Measurements from ENCODE around the gene DPYD. TPM values are rescaled to one million over a fixed set of nuclear protein-coding genes. Genes with fewer than 3 reads are reported as not detected.
A peak's percentile ranks its signal among the peaks of the same experiment; 100 is the strongest.

DPYD gene
- polyA plus RNA-seq = 10 to 100 TPM in 1 of 2 donors, 1 to 10 TPM in 1; 6.7 to 10.0 TPM

GRCh38 chr1:97920832-97921571 lies at the start of gene DPYD:
DPYD (minus strand) TSS chr1:97921034; CDS start chr1:97920922, 112 bp downstream.
- Histone ChIP-seq H3K27me3 (ENCODE audit: control insufficient read depth in 1 of 2, insufficient read depth in 2 of 2, low read length in 2 of 2) (no peaks in the 10 kb centered on the region), H3K4me3 (ENCODE audit: low read depth in 1 of 2, low read length in 2 of 2) (peak within 1 kb of the TSS; percentile 90 to 97), H3K27ac (ENCODE audit: low read depth in 2 of 2, low read length in 1 of 2) (peak within 1 kb of the TSS; percentile 96 to 97), H3K4me1 (ENCODE audit: control insufficient read depth in 2 of 2, insufficient read depth in 2 of 2, low read length in 1 of 2) (no peaks in the 10 kb centered on the region), H3K9me3 (ENCODE audit: control insufficient read depth in 2 of 2, insufficient read depth in 1 of 2, low read depth in 1 of 2, low read length in 1 of 2) (no peaks in the 10 kb centered on the region), H3K36me3 (ENCODE audit: control insufficient read depth in 2 of 2, insufficient read depth in 2 of 2, low read length in 1 of 2) (no peaks in the 10 kb centered on the region)
- 0% methylated on average over 35 to 50 of the region's 50 CpGs for WGBS, 2 donors

GRCh38 chr1:97960470-97960869 lies 39.6 kb upstream of the DPYD start:
- H3K4me1 ChIP-seq (ENCODE audit: control insufficient read depth in 2 of 2, insufficient read depth in 2 of 2, low read length in 1 of 2) = no peaks in the 10 kb centered on the region
- H3K27ac ChIP-seq (ENCODE audit: low read depth in 2 of 2, low read length in 1 of 2) = no peak overlapping the region
- no peaks in the 10 kb centered on the region for H3K36me3 ChIP-seq (ENCODE audit: control insufficient read depth in 2 of 2, insufficient read depth in 2 of 2, low read length in 1 of 2)
- no peaks in the 10 kb centered on the region for H3K27me3 ChIP-seq (ENCODE audit: control insufficient read depth in 1 of 2, insufficient read depth in 2 of 2, low read length in 2 of 2)
- H3K4me3 ChIP-seq (ENCODE audit: low read depth in 1 of 2, low read length in 2 of 2) = no peak overlapping the region
- no peaks in the 10 kb centered on the region for H3K9me3 ChIP-seq (ENCODE audit: control insufficient read depth in 2 of 2, insufficient read depth in 1 of 2, low read depth in 1 of 2, low read length in 1 of 2)

- H3K27ac ChIP-seq (ENCODE audit: low read depth in 2 of 2, low read length in 1 of 2) = no peak overlapping the region
- 76% methylated on average over 3 of the region's 3 CpGs for WGBS, 2 donors
- no peaks in the 10 kb centered on the region for H3K27me3 ChIP-seq (ENCODE audit: control insufficient read depth in 1 of 2, insufficient read depth in 2 of 2, low read length in 2 of 2)
- no peaks in the 10 kb centered on the region for H3K4me1 ChIP-seq (ENCODE audit: control insufficient read depth in 2 of 2, insufficient read depth in 2 of 2, low read length in 1 of 2)
- no peak overlapping the region for H3K4me3 ChIP-seq (ENCODE audit: low read depth in 1 of 2, low read length in 2 of 2)
- H3K36me3 ChIP-seq (ENCODE audit: control insufficient read depth in 2 of 2, insufficient read depth in 2 of 2, low read length in 1 of 2) = no peaks in the 10 kb centered on the region
- H3K9me3 ChIP-seq (ENCODE audit: control insufficient read depth in 2 of 2, insufficient read depth in 1 of 2, low read depth in 1 of 2, low read length in 1 of 2) = no peaks in the 10 kb centered on the region
Measured at GRCh38 chr1:97947695-97948094, 26.9 kb upstream of the DPYD start.

GRCh38 chr1:97943354-97943753 lies 22.5 kb upstream of the DPYD start:
- H3K4me3 ChIP-seq (ENCODE audit: low read depth in 1 of 2, low read length in 2 of 2) = no peak overlapping the region
- H3K27ac ChIP-seq (ENCODE audit: low read depth in 2 of 2, low read length in 1 of 2) = no peak overlapping the region
- no peaks in the 10 kb centered on the region for H3K4me1 ChIP-seq (ENCODE audit: control insufficient read depth in 2 of 2, insufficient read depth in 2 of 2, low read length in 1 of 2)
- WGBS, 2 donors = 48 to 57% methylated on average over 4 of the region's 4 CpGs
- no peaks in the 10 kb centered on the region for H3K36me3 ChIP-seq (ENCODE audit: control insufficient read depth in 2 of 2, insufficient read depth in 2 of 2, low read length in 1 of 2)
- no peaks in the 10 kb centered on the region for H3K27me3 ChIP-seq (ENCODE audit: control insufficient read depth in 1 of 2, insufficient read depth in 2 of 2, low read length in 2 of 2)
- H3K9me3 ChIP-seq (ENCODE audit: control insufficient read depth in 2 of 2, insufficient read depth in 1 of 2, low read depth in 1 of 2, low read length in 1 of 2) = no peaks in the 10 kb centered on the region

- Histone ChIP-seq H3K9me3 (ENCODE audit: control insufficient read depth in 2 of 2, insufficient read depth in 1 of 2, low read depth in 1 of 2, low read length in 1 of 2) (no peaks in the 10 kb centered on the region), H3K27ac (ENCODE audit: low read depth in 2 of 2, low read length in 1 of 2) (no peak overlapping the region), H3K4me3 (ENCODE audit: low read depth in 1 of 2, low read length in 2 of 2) (no peak overlapping the region), H3K4me1 (ENCODE audit: control insufficient read depth in 2 of 2, insufficient read depth in 2 of 2, low read length in 1 of 2) (no peaks in the 10 kb centered on the region), H3K27me3 (ENCODE audit: control insufficient read depth in 1 of 2, insufficient read depth in 2 of 2, low read length in 2 of 2) (no peaks in the 10 kb centered on the region), H3K36me3 (ENCODE audit: control insufficient read depth in 2 of 2, insufficient read depth in 2 of 2, low read length in 1 of 2) (no peaks in the 10 kb centered on the region)
- 56 to 70% methylated on average over 2 of the region's 2 CpGs for WGBS, 2 donors
Measured at GRCh38 chr1:97942161-97943123, 21.6 kb upstream of the DPYD start.

GRCh38 chr1:97938285-97938642 lies 17.4 kb upstream of the DPYD start:
- Histone ChIP-seq H3K9me3 (ENCODE audit: control insufficient read depth in 2 of 2, insufficient read depth in 1 of 2, low read depth in 1 of 2, low read length in 1 of 2) (no peaks in the 10 kb centered on the region), H3K36me3 (ENCODE audit: control insufficient read depth in 2 of 2, insufficient read depth in 2 of 2, low read length in 1 of 2) (no peaks in the 10 kb centered on the region), H3K27me3 (ENCODE audit: control insufficient read depth in 1 of 2, insufficient read depth in 2 of 2, low read length in 2 of 2) (no peaks in the 10 kb centered on the region), H3K4me1 (ENCODE audit: control insufficient read depth in 2 of 2, insufficient read depth in 2 of 2, low read length in 1 of 2) (no peaks in the 10 kb centered on the region), H3K4me3 (ENCODE audit: low read depth in 1 of 2, low read length in 2 of 2) (no peak overlapping the region), H3K27ac (ENCODE audit: low read depth in 2 of 2, low read length in 1 of 2) (peak overlapping the region in 1 of 2 donors; percentile 59)
- WGBS, 2 donors = 62 to 64% methylated on average over 3 of the region's 3 CpGs

GRCh38 chr1:97936976-97937375 lies 16.1 kb upstream of the DPYD start:
- 78 to 81% methylated on average over 2 of the region's 2 CpGs for WGBS, 2 donors
- no peak overlapping the region for H3K4me3 ChIP-seq (ENCODE audit: low read depth in 1 of 2, low read length in 2 of 2)

GRCh38 chr1:97934491-97934890 lies 13.7 kb upstream of the DPYD start:
- 88 to 89% methylated on average over 6 of the region's 6 CpGs for WGBS, 2 donors
- H3K9me3 ChIP-seq (ENCODE audit: control insufficient read depth in 2 of 2, insufficient read depth in 1 of 2, low read depth in 1 of 2, low read length in 1 of 2) = no peaks in the 10 kb centered on the region
- H3K27me3 ChIP-seq (ENCODE audit: control insufficient read depth in 1 of 2, insufficient read depth in 2 of 2, low read length in 2 of 2) = no peaks in the 10 kb centered on the region
- no peaks in the 10 kb centered on the region for H3K36me3 ChIP-seq (ENCODE audit: control insufficient read depth in 2 of 2, insufficient read depth in 2 of 2, low read length in 1 of 2)
- no peak overlapping the region for H3K27ac ChIP-seq (ENCODE audit: low read depth in 2 of 2, low read length in 1 of 2)
- H3K4me3 ChIP-seq (ENCODE audit: low read depth in 1 of 2, low read length in 2 of 2) = no peak overlapping the region
- H3K4me1 ChIP-seq (ENCODE audit: control insufficient read depth in 2 of 2, insufficient read depth in 2 of 2, low read length in 1 of 2) = no peaks in the 10 kb centered on the region

More at GRCh38 chr1:97936976-97937375, 16.1 kb upstream of the DPYD start:
- no peaks in the 10 kb centered on the region for H3K4me1 ChIP-seq (ENCODE audit: control insufficient read depth in 2 of 2, insufficient read depth in 2 of 2, low read length in 1 of 2)
- H3K9me3 ChIP-seq (ENCODE audit: control insufficient read depth in 2 of 2, insufficient read depth in 1 of 2, low read depth in 1 of 2, low read length in 1 of 2) = no peaks in the 10 kb centered on the region
- H3K27ac ChIP-seq (ENCODE audit: low read depth in 2 of 2, low read length in 1 of 2) = no peak overlapping the region
- no peaks in the 10 kb centered on the region for H3K27me3 ChIP-seq (ENCODE audit: control insufficient read depth in 1 of 2, insufficient read depth in 2 of 2, low read length in 2 of 2)
- H3K36me3 ChIP-seq (ENCODE audit: control insufficient read depth in 2 of 2, insufficient read depth in 2 of 2, low read length in 1 of 2) = no peaks in the 10 kb centered on the region

GRCh38 chr1:97929874-97930851 lies 9.3 kb upstream of the DPYD start:
- no peaks in the 10 kb centered on the region for H3K9me3 ChIP-seq (ENCODE audit: control insufficient read depth in 2 of 2, insufficient read depth in 1 of 2, low read depth in 1 of 2, low read length in 1 of 2)
- no peak overlapping the region for H3K27ac ChIP-seq (ENCODE audit: low read depth in 2 of 2, low read length in 1 of 2)
- H3K4me1 ChIP-seq (ENCODE audit: control insufficient read depth in 2 of 2, insufficient read depth in 2 of 2, low read length in 1 of 2) = no peaks in the 10 kb centered on the region
- H3K4me3 ChIP-seq (ENCODE audit: low read depth in 1 of 2, low read length in 2 of 2) = no peak overlapping the region
- WGBS, 2 donors = 67 to 84% methylated on average over 5 of the region's 5 CpGs
- no peaks in the 10 kb centered on the region for H3K27me3 ChIP-seq (ENCODE audit: control insufficient read depth in 1 of 2, insufficient read depth in 2 of 2, low read length in 2 of 2)
- H3K36me3 ChIP-seq (ENCODE audit: control insufficient read depth in 2 of 2, insufficient read depth in 2 of 2, low read length in 1 of 2) = no peaks in the 10 kb centered on the region
